Motor neuron (in vitro differentiated cells): ENCODE data around the gene NACA. TPM values are rescaled to one million over a fixed set of nuclear protein-coding genes. Genes with fewer than 3 reads are reported as not detected.

ENCODE experiments used
- ATAC-seq, 8 experiments: fragments of 200-7000 bp; cut with Tn5 transposase; replicated peaks in 6 of 8; 2 replicates each; pipeline ENCODE4 v1.8.0; 2021; ENCODE audit warnings: mild to moderate bottlenecking in 8 of 8, moderate library complexity in 8 of 8
- H3K27ac ChIP-seq, 2 donors: fragments of 250-450 bp; sonication (Bioruptor Pico); 2 replicates each; pipeline ENCODE4 v1.9.0; 2021; ENCODE audit warnings: antibody characterized with exemption in 2 of 2, mild to moderate bottlenecking in 2 of 2, moderate library complexity in 1 of 2
- H3K4me1 ChIP-seq, 2 donors: fragments of 250-450 bp; sonication (Bioruptor Pico); replicated peaks in 1 of 2; 2 replicates each; pipeline ENCODE4 v1.6.1; 2021; ENCODE audit warnings: antibody characterized with exemption in 2 of 2, mild to moderate bottlenecking in 2 of 2, moderate library complexity in 1 of 2
- H3K4me3 ChIP-seq, 5 donors: fragments of 250-450 bp; sonication (Bioruptor Pico); 2 replicates each; pipeline ENCODE4 v1.9.0; 2021; ENCODE audit warnings: antibody characterized with exemption in 5 of 5, mild to moderate bottlenecking in 5 of 5, moderate library complexity in 4 of 5
- WGBS, 10 experiments: fragments of 450-650 bp; shearing (Covaris generic); methylation state at CpG; one replicate each; pipeline ENCODE4 v1.0.0; 2022; 5-methylcytosine and 5-hydroxymethylcytosine counted together
- in situ Hi-C, 9 experiments: fragments of 400-800 bp; cut with MboI; loops; one replicate each; pipeline ENCODE4 v1.15.0; 2021; ENCODE audit warnings: low sequenced_read_pairs in 9 of 9, low pct_unique_long_range_greater_than_20kb in 2 of 9; ENCODE audit not compliant: unreplicated experiment in 9 of 9
- total RNA-seq, 8 experiments: library from RNA; unstranded; fragments of 300-600 nt; gene quantifications; 2 replicates each; pipeline versions ENCODE4 v1.2.3 to v1.2.4, GENCODE V29; 2022

NACA gene
- 1,000 to 10,000 TPM; 1,543 to 3,132 (median 1,968) TPM for total RNA-seq

DNA sequence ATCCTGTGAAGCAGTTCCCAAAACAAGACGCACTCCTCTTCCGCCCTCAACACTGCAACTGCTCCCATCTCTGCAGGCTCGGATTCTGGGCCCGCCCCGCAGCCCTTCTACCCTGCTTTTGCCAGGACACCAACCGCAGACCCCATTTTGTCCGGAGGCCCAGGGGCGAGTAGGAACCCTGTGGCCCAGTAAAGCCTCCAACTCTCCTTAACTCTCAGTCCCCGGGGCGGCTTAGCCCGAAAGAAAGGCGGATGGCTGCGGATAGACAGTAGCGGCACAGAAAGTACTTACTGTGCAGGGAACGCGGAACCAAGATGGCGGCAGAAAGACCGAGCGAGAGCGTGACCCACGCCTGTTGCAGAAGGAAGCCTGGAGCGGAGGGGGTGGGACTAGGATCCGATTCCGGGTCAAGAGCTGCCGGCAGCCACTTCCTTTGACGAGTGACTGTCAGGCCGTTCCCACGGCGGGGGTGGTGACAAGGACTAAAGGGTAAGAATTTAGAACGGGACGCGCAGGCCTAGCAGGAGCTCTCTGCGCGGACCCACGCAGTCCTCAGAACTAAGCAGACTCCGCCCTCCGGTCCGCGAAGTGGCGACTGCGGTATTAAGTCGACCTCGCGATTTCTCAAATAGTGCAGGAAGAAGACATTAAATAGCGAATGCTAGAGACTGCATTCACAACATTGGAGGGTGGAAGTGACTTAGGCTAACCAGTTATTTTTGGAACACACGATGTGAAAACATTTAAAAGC lies at the start of gene NACA:
Gene NACA (minus strand): TSS at position 328 of the 751 bp plus-strand sequence. CDS start 778 bp downstream, outside the sequence.
- Histone ChIP-seq H3K27ac (peak within 1 kb of the TSS; percentile 71 to 93), H3K4me1 (peaks cover 18 to 19% of the 10 kb centered on the region in 2 donors), H3K4me3 (peak within 1 kb of the TSS; percentile 48 to 78 (median 66))
- in situ Hi-C loops, result no loop called here
- 0 to 3% (median 0%) methylated on average over 1 to 40 of the region's 46 CpGs; no CpG with 5 or more reads in 1 of the 10 experiments for WGBS, 10 experiments
- peak; percentile 92 to 98 (median 96) for ATAC-seq

- Histone ChIP-seq H3K4me1 (no peaks in the 10 kb centered on the region), H3K4me3 (no peak overlapping the region), H3K27ac (no peak overlapping the region)
- no peak for ATAC-seq
- 33 to 93% (median 71%) methylated on average over 1 to 2 of the region's 2 CpGs; no CpG with 5 or more reads in 3 of the 10 experiments for WGBS, 10 experiments
- in situ Hi-C loops, result loop anchor here in 1 of 9 experiments (25.0 kb wide), 1 partner anchor 214 kb away; a partner anchor contains a TSS
Observed at GRCh38 chr12:56773113-56773512, 48.0 kb upstream of the NACA start.

GRCh38 chr12:56772625-56773024 lies 47.5 kb upstream of the NACA start:
- H3K4me3 ChIP-seq, result no peak overlapping the region
- no peaks in the 10 kb centered on the region for H3K4me1 ChIP-seq
- 50 to 100% (median 78%) methylated on average over 1 to 4 of the region's 5 CpGs for WGBS, 10 experiments
- no peak overlapping the region for H3K27ac ChIP-seq
- peak in 1 of 8 experiments; percentile 22 for ATAC-seq
- in situ Hi-C loops, result loop anchor here in 1 of 9 experiments (25.0 kb wide), 1 partner anchor 215 kb away; a partner anchor contains a TSS

- Histone ChIP-seq H3K27ac (no peak overlapping the region), H3K4me1 (no peaks in the 10 kb centered on the region), H3K4me3 (no peak overlapping the region)
- in situ Hi-C loops, result loop anchor here in 3 of 9 experiments (10.0 to 25.0 kb wide), 3 partner anchors 215 to 225 kb away; a partner anchor contains a TSS
- WGBS, 10 experiments, result 40 to 100% (median 80%) methylated on average over 1 to 3 of the region's 3 CpGs; no CpG with 5 or more reads in 5 of the 10 experiments
- no peak for ATAC-seq
Observed at GRCh38 chr12:56769868-56770267, 44.8 kb upstream of the NACA start.

- in situ Hi-C loops, result loop anchor here in 3 of 9 experiments (10.0 to 25.0 kb wide), 3 partner anchors 216 to 226 kb away; a partner anchor contains a TSS
Observed at GRCh38 chr12:56768424-56768823, 43.3 kb upstream of the NACA start.

DNA sequence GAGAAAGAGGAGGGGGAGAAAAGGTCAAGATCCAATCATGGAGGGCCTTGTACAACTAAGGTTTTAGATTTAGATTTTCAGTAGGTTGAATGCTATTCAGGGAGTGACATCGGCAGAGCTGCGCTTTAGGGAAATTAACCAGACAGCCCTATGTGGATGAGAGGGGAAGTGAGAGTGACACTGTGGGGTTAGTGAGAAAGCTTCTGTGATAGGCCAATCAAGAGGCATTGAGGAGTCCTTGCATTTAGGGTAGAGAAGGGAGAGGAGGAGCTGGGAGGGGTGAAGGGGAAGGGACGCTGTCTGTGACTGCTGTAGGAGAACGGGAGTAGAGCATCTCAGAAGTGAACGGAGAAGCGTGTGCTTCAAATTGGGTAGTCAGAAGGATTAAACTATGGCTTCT lies 41.4 kb upstream of the NACA start:
- H3K4me3 ChIP-seq, result no peak overlapping the region
- in situ Hi-C loops, result loop anchor here in 3 of 9 experiments (10.0 to 25.0 kb wide), 3 partner anchors 218 to 228 kb away; a partner anchor contains a TSS
- WGBS, 10 experiments, result 75 to 100% (median 87%) methylated on average over 2 to 6 of the region's 6 CpGs; no CpG with 5 or more reads in 3 of the 10 experiments
- H3K27ac ChIP-seq, result no peak overlapping the region
- no peaks in the 10 kb centered on the region for H3K4me1 ChIP-seq
- no peak for ATAC-seq

More at GRCh38 chr12:56768424-56768823, 43.3 kb upstream of the NACA start:
- ATAC-seq, result no peak
- Histone ChIP-seq H3K4me1 (no peaks in the 10 kb centered on the region), H3K4me3 (no peak overlapping the region), H3K27ac (no peak overlapping the region)
- 0 to 83% (median 60%) methylated on average over 1 to 2 of the region's 5 CpGs; no CpG with 5 or more reads in 7 of the 10 experiments for WGBS, 10 experiments

DNA sequence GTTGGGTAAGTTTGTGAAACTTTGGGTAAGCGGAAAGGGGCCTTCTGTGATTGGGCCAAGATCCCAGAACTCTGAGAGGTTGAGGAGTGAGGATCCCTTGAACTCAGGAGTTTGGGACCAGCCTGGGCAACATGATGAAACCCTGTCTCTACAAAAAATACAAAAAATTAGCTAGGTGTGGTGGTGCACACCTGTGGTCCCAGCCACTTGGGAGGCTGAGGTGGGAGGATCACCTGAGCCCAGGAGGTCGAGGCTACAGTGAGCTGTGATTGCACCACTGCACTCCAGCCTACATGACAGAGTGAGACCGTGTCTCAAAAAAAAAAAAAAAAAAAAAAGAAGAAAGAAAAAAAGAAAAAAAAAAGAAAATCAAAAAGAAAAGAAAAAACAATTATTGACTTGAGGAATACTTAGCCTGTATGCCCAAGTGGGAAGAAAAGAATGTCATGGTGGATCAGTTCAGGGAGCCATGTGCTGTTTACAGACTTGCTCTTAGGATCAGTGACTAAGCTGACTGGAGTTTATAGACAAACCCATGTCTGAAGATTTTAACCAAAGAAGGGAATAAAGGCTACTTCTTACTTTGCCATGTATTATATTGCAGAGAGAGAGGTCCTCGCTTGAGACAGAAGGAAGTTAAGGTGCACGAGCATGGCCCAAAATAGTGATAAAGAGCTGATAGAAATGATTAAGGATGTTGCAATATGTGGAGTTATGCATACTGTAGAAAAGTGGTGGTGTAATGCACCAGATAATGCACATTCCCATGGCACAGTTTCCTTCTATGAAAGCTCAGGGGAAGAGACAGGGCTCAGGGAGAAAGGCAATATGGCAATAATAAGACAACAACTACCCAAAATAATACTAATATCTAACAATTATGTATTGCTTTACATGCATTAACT lies 38.9 kb upstream of the NACA start:
- Histone ChIP-seq H3K4me1 (no peaks in the 10 kb centered on the region), H3K27ac (no peak overlapping the region), H3K4me3 (no peak overlapping the region)
- ATAC-seq, result peak in 1 of 8 experiments; percentile 9
- in situ Hi-C loops, result loop anchor here in 3 of 9 experiments (10.0 to 25.0 kb wide), 3 partner anchors 221 to 231 kb away; a partner anchor contains a TSS
- 34 to 100% (median 68%) methylated on average over 1 to 4 of the region's 5 CpGs for WGBS, 10 experiments

DNA sequence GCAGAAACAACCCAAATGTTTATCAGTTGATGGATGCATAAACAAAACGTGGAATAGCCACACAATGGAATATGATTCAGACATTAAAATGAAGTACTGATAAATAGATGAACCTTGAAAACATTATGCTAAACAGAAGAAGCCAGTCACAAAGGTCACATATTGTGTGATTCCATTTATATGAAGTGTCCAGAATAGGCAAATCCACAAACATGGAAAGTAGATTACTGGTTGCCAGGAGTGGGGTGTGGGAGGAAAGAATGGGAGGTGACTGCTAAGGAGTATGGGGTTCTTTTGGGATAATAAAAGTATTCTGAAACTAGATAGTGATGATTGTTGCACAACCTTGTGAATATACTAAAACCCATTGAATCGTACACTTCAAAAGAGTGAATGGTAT lies 36.7 kb upstream of the NACA start:
- Histone ChIP-seq H3K4me1 (no peaks in the 10 kb centered on the region), H3K4me3 (no peak overlapping the region), H3K27ac (no peak overlapping the region)
- ATAC-seq, result peak in 2 of 8 experiments; percentile 59 to 68
- 0 to 89% (median 35%) methylated on average over 1 to 2 of the region's 2 CpGs for WGBS, 10 experiments
- in situ Hi-C loops, result loop anchor here in 3 of 9 experiments (10.0 to 25.0 kb wide), 3 partner anchors 223 to 233 kb away; a partner anchor contains a TSS

DNA sequence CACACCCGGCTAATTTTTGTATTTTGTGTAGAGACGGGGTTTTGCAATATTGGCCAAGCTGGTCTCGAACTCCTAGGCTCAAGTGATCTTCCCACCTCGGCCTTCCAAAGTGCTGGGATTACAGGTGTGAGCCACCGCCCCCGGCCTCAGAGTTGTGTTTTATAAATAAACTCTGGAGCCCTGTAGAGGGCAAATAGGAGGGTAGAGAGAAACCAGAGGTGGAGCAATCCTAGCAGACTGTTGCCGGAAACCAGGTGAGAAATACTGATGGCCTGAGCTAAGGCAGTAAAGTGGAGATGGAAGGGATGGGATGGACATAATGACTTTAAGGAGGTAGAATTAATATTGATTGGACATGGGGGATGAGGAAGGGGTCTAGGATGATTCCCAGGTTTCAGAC lies 35.4 kb upstream of the NACA start:
- in situ Hi-C loops, result loop anchor here in 3 of 9 experiments (10.0 to 25.0 kb wide), 3 partner anchors 224 to 234 kb away; a partner anchor contains a TSS
- Histone ChIP-seq H3K4me3 (no peak overlapping the region), H3K27ac (no peak overlapping the region), H3K4me1 (no peaks in the 10 kb centered on the region)
- WGBS, 10 experiments, result 0 to 100% (median 69%) methylated on average over 1 to 6 of the region's 7 CpGs; no CpG with 5 or more reads in 4 of the 10 experiments
- ATAC-seq, result no peak

- no peaks in the 10 kb centered on the region for H3K4me1 ChIP-seq
- H3K4me3 ChIP-seq, result no peak overlapping the region
- WGBS, 10 experiments, result 16 to 100% (median 85%) methylated on average over 2 to 6 of the region's 6 CpGs; no CpG with 5 or more reads in 1 of the 10 experiments
- H3K27ac ChIP-seq, result no peak overlapping the region
- in situ Hi-C loops, result loop anchor here in 3 of 9 experiments (5.0 to 25.0 kb wide), 4 partner anchors 75 to 228 kb away; a partner anchor contains a TSS
- no peak for ATAC-seq
Observed at GRCh38 chr12:56759263-56759908, 34.3 kb upstream of the NACA start.

DNA sequence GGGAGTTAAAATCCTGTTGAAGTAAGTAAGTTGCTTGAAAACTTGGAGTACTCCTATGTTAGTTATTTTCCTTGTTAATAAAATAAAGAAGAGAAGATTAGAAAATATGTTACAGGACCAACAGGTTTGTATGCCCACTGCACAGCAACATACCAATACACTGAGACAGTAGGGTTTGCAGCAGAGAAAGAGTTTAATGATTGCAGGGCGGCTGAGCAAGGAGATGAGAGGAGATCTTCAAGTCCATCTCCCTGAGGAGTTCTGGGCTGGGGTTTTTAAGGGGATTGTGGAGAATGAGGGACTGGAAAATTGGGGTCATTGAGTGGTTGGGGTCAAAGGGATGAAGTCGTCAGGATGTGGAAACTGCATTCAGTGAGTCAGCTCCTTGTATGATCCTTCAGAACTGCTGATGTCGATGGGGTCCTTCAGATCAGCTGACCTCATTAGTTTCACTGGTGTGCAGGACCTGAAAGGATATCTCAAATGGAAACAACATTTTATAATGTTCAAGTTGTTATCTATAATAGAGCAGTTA lies 33.7 kb upstream of the NACA start:
- ATAC-seq, result no peak
- Histone ChIP-seq H3K4me1 (no peaks in the 10 kb centered on the region), H3K27ac (no peak overlapping the region), H3K4me3 (no peak overlapping the region)
- 33 to 100% (median 83%) methylated on average over 1 to 3 of the region's 3 CpGs; no CpG with 5 or more reads in 3 of the 10 experiments for WGBS, 10 experiments
- in situ Hi-C loops, result loop anchor here in 3 of 9 experiments (5.0 to 25.0 kb wide), 4 partner anchors 76 to 229 kb away; a partner anchor contains a TSS
